Lower leg skin (tissue), 4 donors: Measurements from ENCODE around the gene NFIL3. TPM values are rescaled to one million over a fixed set of nuclear protein-coding genes. Genes with fewer than 3 reads are reported as not detected.

ENCODE experiments used
- DNase-seq, 2 donors: peaks; one replicate each; pipeline ENCODE4 v3.0.0-alpha.2; 2019; ENCODE audit warnings: low spot score in 2 of 2
- H3K4me3 ChIP-seq: fragments of 200-600 bp; sonication (generic); 2 replicates; pipeline ENCODE4 v1.5.1; 2017; ENCODE audit warnings: mild to moderate bottlenecking, low read depth; ENCODE audit not compliant: poor library complexity, severe bottlenecking
- POLR2A ChIP-seq, 2 donors: fragments of 450-650 bp; IDR thresholded peaks; one replicate each; pipeline ENCODE4 v1.6.1; 2016 to 2017; ENCODE audit warnings: antibody characterized with exemption in 2 of 2, mild to moderate bottlenecking in 1 of 2, moderate library complexity in 1 of 2
- WGBS, 2 donors: methylation state at CpG; one replicate each; pipeline ENCODE4 v1.1.5; 2018; 5-methylcytosine and 5-hydroxymethylcytosine counted together
- intact Hi-C: fragments of 100-400 bp; cut with DNase I; formaldehyde crosslinking; loops from one replicate; pipeline ENCODE4 v1.15.0; 2023; ENCODE audit warnings: low total_unique reads
- total RNA-seq, 4 donors: library from RNA; depleted of rRNA; stranded (reverse); fragments of >200 nt; gene quantifications; one replicate each; pipeline ENCODE4 v1.1.0, GENCODE V29; 2016
- TF ChIP-seq, protein P1 (sequence below), 3 donors: fragments of 450-650 bp; IDR thresholded peaks; one replicate each; pipeline ENCODE4 v1.5.1; 2016; ENCODE audit warnings: antibody characterized with exemption in 3 of 3, mild to moderate bottlenecking in 3 of 3, moderate library complexity in 2 of 3

Gene NFIL3
- total RNA-seq, 4 donors from 2014 or later: 23.5 to 42.5 (median 37.6) TPM

DNA sequence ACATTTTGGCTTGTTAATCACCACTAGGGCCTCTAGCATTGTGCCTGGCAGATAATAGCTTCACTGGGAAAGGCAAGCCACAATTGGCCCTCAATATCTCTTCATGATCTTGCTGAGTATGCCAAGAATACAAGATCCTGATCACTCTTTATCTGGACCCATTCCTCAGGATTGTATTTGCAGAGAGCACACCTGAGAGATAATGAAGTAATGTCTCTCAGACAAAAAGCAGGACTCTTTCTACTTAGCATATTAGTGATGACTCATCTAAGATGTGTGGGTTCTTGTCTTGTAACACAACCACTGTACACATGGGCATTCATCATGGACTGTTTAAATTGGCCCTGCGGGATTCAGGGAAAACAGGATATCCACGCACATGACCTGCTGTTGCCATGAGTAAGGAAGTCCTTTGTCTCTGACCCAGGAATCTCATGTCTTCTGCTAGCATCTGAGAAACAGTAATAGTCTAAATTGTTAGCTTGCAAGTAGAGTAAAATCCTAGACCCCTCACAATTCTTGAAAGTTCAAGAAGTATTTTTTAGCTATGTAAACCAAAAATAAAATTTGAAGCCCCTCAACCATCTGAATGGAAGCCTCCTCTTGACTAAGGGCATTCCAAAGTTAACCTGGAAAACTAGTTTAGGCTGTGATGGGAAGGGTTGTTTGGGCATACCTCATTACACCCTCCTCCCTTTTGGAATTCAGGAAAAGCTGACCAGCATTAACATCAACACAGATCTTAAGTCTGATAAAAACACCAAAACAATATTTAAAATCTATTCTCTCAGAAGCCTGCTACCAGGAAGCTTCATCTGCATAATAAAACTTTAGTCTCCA is 28.0 kb upstream of the NFIL3 start:
- TF ChIP-seq, protein P1, sequence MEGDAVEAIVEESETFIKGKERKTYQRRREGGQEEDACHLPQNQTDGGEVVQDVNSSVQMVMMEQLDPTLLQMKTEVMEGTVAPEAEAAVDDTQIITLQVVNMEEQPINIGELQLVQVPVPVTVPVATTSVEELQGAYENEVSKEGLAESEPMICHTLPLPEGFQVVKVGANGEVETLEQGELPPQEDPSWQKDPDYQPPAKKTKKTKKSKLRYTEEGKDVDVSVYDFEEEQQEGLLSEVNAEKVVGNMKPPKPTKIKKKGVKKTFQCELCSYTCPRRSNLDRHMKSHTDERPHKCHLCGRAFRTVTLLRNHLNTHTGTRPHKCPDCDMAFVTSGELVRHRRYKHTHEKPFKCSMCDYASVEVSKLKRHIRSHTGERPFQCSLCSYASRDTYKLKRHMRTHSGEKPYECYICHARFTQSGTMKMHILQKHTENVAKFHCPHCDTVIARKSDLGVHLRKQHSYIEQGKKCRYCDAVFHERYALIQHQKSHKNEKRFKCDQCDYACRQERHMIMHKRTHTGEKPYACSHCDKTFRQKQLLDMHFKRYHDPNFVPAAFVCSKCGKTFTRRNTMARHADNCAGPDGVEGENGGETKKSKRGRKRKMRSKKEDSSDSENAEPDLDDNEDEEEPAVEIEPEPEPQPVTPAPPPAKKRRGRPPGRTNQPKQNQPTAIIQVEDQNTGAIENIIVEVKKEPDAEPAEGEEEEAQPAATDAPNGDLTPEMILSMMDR (IDR thresholded peaks at IDR 0.05): no peak
- TF ChIP-seq POLR2A (IDR thresholded peaks at IDR 0.05): no peak
- no peak overlapping the region for H3K4me3 ChIP-seq
- intact Hi-C loops: no loop called here
- no peak for DNase-seq
- WGBS, 2 donors: 83 to 90% methylated on average over 2 of the region's 2 CpGs

DNA sequence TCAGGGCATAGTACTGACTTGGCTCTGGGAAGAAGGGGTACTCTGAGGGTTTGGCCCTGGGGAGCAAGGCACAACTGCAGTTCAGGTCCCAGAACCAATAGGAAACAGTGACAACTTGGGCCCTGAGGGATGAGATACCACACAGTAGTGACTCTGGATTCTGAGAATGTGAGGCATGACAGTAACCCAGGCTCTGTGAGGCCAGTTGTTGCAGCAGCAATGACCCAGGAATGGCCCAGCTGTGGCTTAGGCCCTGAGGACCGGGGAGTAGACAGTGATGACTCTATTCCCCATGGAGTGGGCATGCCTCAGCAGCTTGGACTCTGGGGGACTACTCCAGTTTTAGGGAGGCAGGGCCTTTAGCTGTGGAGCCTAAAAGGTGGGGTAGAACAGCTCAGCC is 21.5 kb upstream of the NFIL3 start:
- WGBS, 2 donors: 57 to 79% methylated on average over 1 of the region's 1 CpG
- no peak for TF ChIP-seq POLR2A (IDR thresholded peaks at IDR 0.05)
- TF ChIP-seq, protein P1 (IDR thresholded peaks at IDR 0.05): no peak
- DNase-seq: no peak
- intact Hi-C loops: no loop called here
- H3K4me3 ChIP-seq: no peak overlapping the region

DNA sequence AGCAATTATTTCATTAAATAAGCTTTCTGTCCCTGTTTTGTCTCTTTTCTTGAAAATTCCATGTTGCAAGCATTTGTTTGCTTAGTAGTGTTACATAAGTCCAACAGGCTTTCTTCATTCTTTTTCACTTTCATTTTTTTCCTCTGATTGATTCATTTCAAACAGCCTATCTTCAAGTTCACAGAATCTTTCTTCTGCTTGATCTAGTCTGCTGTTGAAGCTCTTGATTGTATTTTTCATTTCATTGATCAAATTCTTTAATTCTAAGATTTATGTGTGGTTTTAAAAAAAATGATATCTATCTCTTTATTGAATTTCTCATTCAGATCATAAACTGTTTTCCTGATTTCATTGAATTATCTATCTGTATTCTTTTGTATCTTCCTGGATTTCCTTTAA is 20.4 kb upstream of the NFIL3 start:
- TF ChIP-seq POLR2A (IDR thresholded peaks at IDR 0.05): no peak
- TF ChIP-seq, protein P1 (IDR thresholded peaks at IDR 0.05): no peak
- DNase-seq: no peak
- intact Hi-C loops: no loop called here
- no peak overlapping the region for H3K4me3 ChIP-seq

DNA sequence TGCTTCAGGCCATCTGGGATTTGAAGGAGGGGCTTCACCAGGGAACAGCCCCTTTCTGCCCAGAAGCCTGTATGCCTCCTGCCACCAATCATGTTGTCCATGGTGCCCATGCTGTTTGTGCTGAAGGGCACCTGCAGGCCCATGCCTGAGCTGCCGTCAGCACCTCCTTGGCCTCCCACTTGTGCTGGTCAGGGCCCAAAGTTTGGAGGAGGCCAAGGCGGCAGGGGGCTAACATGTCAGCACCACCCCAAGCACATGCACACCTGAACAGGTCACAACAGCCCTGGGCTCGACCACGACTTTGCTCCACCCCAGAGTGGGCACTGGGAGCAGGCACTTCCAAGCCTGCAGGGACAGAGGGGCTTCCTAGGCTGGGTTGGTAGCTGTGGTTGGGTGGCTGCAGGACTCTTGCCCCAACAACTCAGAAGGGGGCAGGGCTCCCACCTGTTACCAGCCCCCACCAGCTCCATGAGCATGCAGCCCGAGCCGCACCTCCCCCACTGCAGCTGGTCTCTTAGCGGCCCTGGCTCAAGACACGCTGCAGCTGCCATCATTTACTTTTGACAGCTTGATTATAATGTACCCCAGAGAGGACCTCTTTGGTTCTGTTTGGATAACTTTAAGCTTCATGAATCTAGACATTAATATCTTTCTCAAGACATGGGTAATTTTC is 19.8 kb upstream of the NFIL3 start:
- no peak overlapping the region for H3K4me3 ChIP-seq
- WGBS, 2 donors: 72 to 74% methylated on average over 8 of the region's 8 CpGs
- no peak for DNase-seq
- intact Hi-C loops: no loop called here
- TF ChIP-seq POLR2A (IDR thresholded peaks at IDR 0.05): no peak
- TF ChIP-seq, protein P1 (IDR thresholded peaks at IDR 0.05): no peak

- no peak overlapping the region for H3K4me3 ChIP-seq
- intact Hi-C loops: loop anchor here (10.0 kb wide), 1 partner anchor 248 kb away; no protein-coding TSS in a partner anchor
- DNase-seq: no peak
- TF ChIP-seq POLR2A (IDR thresholded peaks at IDR 0.05): no peak
- TF ChIP-seq, protein P1 (IDR thresholded peaks at IDR 0.05): no peak
- 93% methylated on average over 13 of the region's 13 CpGs for WGBS, 2 donors
Measured at GRCh38 chr9:91436841-91437240, 13.2 kb upstream of the NFIL3 start.
